Neuronal stem cell (in vitro differentiated cells): ENCODE data around the gene GLRX5.
A peak's percentile ranks its signal among the peaks of the same experiment; 100 is the strongest.
"Not testable (repeated sequence)": the region's sequence is repeated elsewhere in the genome, so short reads cannot be mapped to it uniquely, and the experiment has no call there.

Experiments
- DNase-seq: peaks from one replicate; pipeline ENCODE4 v3.0.0-alpha.2; 2013; ENCODE audit warnings: low spot score
- H2AFZ ChIP-seq: one replicate; pipeline ENCODE4 v1.6.1; 2013; ENCODE audit warnings: mild to moderate bottlenecking, low read length, inconsistent platforms
- H2AK5ac ChIP-seq: 2 replicates; pipeline ENCODE4 v1.6.1; 2013; ENCODE audit warnings: low read depth, mild to moderate bottlenecking, inconsistent platforms, low read length, moderate library complexity, mixed read lengths
- H2BK120ac ChIP-seq: 2 replicates; pipeline ENCODE4 v1.6.1; 2013; ENCODE audit warnings: low read depth, mild to moderate bottlenecking, inconsistent platforms, low read length, moderate library complexity, mixed read lengths
- H2BK12ac ChIP-seq: one replicate; pipeline ENCODE4 v1.6.1; 2013; ENCODE audit warnings: low read length, inconsistent platforms
- H2BK15ac ChIP-seq: 2 replicates; pipeline ENCODE4 v1.6.1; 2013; ENCODE audit warnings: mild to moderate bottlenecking, low read length, inconsistent platforms, mixed read lengths
- H2BK5ac ChIP-seq: one replicate; pipeline ENCODE4 v1.6.1; 2013; ENCODE audit warnings: inconsistent platforms, mild to moderate bottlenecking, low read length, moderate library complexity
- H3K14ac ChIP-seq: one replicate; pipeline ENCODE4 v1.6.1; 2013; ENCODE audit warnings: low read length, inconsistent platforms
- H3K18ac ChIP-seq: 2 replicates; pipeline ENCODE4 v1.6.1; 2013; ENCODE audit warnings: low read length, inconsistent platforms
- H3K23ac ChIP-seq: 2 replicates; pipeline ENCODE4 v1.6.1; 2013; ENCODE audit warnings: low read depth, mild to moderate bottlenecking, mixed read lengths, low read length, inconsistent platforms; ENCODE audit not compliant: poor library complexity
- H3K27ac ChIP-seq: replicated peaks from 3 replicates; pipeline ENCODE4 v1.5.1; 2013; ENCODE audit warnings: low read length, inconsistent platforms
- H3K27me3 ChIP-seq, 3 experiments: 2 replicates each; pipeline ENCODE4 v1.6.1; 2013; ENCODE audit warnings: low read length in 3 of 3, mild to moderate bottlenecking in 2 of 3, inconsistent platforms in 1 of 3, low read depth in 1 of 3, mixed read lengths in 1 of 3, moderate library complexity in 1 of 3; ENCODE audit not compliant: control insufficient read depth in 3 of 3, insufficient read depth in 3 of 3
- H3K36me3 ChIP-seq, 2 donors: replicated peaks in 1 of 2; 2 replicates each; pipeline ENCODE4 v1.6.1; 2013; ENCODE audit warnings: low read length in 2 of 2; ENCODE audit not compliant: control insufficient read depth in 2 of 2, insufficient read depth in 2 of 2
- H3K4ac ChIP-seq: 2 replicates; pipeline ENCODE4 v1.6.1; 2013; ENCODE audit warnings: inconsistent platforms, mild to moderate bottlenecking, low read length, moderate library complexity
- H3K4me1 ChIP-seq, 2 donors: 1 replicate in 1 of 2; 2 replicates in 1 of 2; pipeline ENCODE4 v1.6.1; 2013; ENCODE audit warnings: low read length in 2 of 2, low read depth in 1 of 2; ENCODE audit not compliant: control insufficient read depth in 2 of 2, insufficient read depth in 1 of 2
- H3K4me2 ChIP-seq: one replicate; pipeline ENCODE4 v1.6.1; 2013; ENCODE audit warnings: mild to moderate bottlenecking, low read length, inconsistent platforms; ENCODE audit not compliant: insufficient read depth, poor library complexity, severe bottlenecking
- H3K4me3 ChIP-seq, 2 donors: 2 replicates each; pipeline ENCODE4 v1.5.1; 2013; ENCODE audit warnings: low read length in 2 of 2, mild to moderate bottlenecking in 2 of 2, inconsistent platforms in 1 of 2, moderate library complexity in 1 of 2
- H3K79me1 ChIP-seq: one replicate; pipeline ENCODE4 v1.6.1; 2013; ENCODE audit warnings: low read depth, mild to moderate bottlenecking, inconsistent platforms, low read length, moderate library complexity
- H3K9ac ChIP-seq: one replicate; pipeline ENCODE4 v1.6.1; 2013; ENCODE audit warnings: mild to moderate bottlenecking, low read depth, low read length, inconsistent platforms; ENCODE audit not compliant: poor library complexity
- H3K9me3 ChIP-seq, 2 donors: replicated peaks in 1 of 2; 2 replicates each; pipeline versions ENCODE3 to v1.6.1; 2013; ENCODE audit warnings: low read length in 2 of 2, mild to moderate bottlenecking in 2 of 2, inconsistent platforms in 1 of 2, low read depth in 1 of 2, mixed read lengths in 1 of 2, moderate library complexity in 1 of 2; ENCODE audit not compliant: control insufficient read depth in 2 of 2, insufficient read depth in 1 of 2
- H4K8ac ChIP-seq: one replicate; pipeline ENCODE4 v1.6.1; 2013; ENCODE audit warnings: low read depth, mild to moderate bottlenecking, inconsistent platforms, low read length, moderate library complexity
- H4K91ac ChIP-seq: one replicate; pipeline ENCODE4 v1.6.1; 2013; ENCODE audit warnings: low read length, low read depth, mild to moderate bottlenecking, inconsistent platforms; ENCODE audit not compliant: poor library complexity
- WGBS, 2 donors: extraction: QIAGEN DNeasy Blood & Tissue Kit; methylation state at CpG; one replicate each; pipeline ENCODE4 v1.1.7; 2013; ENCODE audit warnings: missing lambda C conversion rate in 2 of 2, mixed read lengths in 1 of 2; ENCODE audit not compliant: insufficient read length in 2 of 2, insufficient replicate concordance in 1 of 2; ENCODE audit errors: extremely low coverage in 2 of 2; 5-methylcytosine and 5-hydroxymethylcytosine counted together
- small RNA-seq: library from polyadenylated mRNA; stranded (forward); fragments of <200 nt; extraction: miRNeasy Mini kit (QIAGEN cat#:217004); gene quantifications from one replicate; pipeline ENCODE3, GENCODE V24; 2013; ENCODE audit not compliant: insufficient read depth

Gene GLRX5

GRCh38 chr14:95585953-95586620 lies 51.2 kb downstream of the GLRX5 start:
- H2BK5ac ChIP-seq = no peak overlapping the region
- H3K4me2 ChIP-seq = no peak overlapping the region
- no peak overlapping the region for H3K23ac ChIP-seq
- H3K9me3 ChIP-seq = no peaks in the 10 kb centered on the region
- H3K18ac ChIP-seq = no peak overlapping the region
- H4K91ac ChIP-seq = no peak overlapping the region
- H3K4ac ChIP-seq = no peak overlapping the region
- no peak overlapping the region for H2BK12ac ChIP-seq
- WGBS, 2 donors = no CpG with 5 or more reads among the region's 6 CpGs
- no peak overlapping the region for H4K8ac ChIP-seq
- no peak for DNase-seq
- no peak overlapping the region for H2AK5ac ChIP-seq
- no peak overlapping the region for H3K4me3 ChIP-seq
- H3K27ac ChIP-seq = no peak overlapping the region
- no peak overlapping the region for H2BK120ac ChIP-seq
- H3K27me3 ChIP-seq = no peaks in the 10 kb centered on the region
- no peaks in the 10 kb centered on the region for H3K4me1 ChIP-seq
- no peak overlapping the region for H3K9ac ChIP-seq
- H2AFZ ChIP-seq = no peak overlapping the region
- H3K79me1 ChIP-seq = no peaks in the 10 kb centered on the region
- H3K14ac ChIP-seq = no peak overlapping the region
- no peak overlapping the region for H2BK15ac ChIP-seq
- no peaks in the 10 kb centered on the region for H3K36me3 ChIP-seq

GRCh38 chr14:95591182-95591581 lies 56.3 kb downstream of the GLRX5 start:
- not testable (repeated sequence) for H3K36me3 ChIP-seq, H3K23ac ChIP-seq, H2BK5ac ChIP-seq, H3K9me3 ChIP-seq, H3K14ac ChIP-seq, H2BK15ac ChIP-seq, H4K8ac ChIP-seq, H3K9ac ChIP-seq, H3K18ac ChIP-seq, H3K4me2 ChIP-seq, H4K91ac ChIP-seq, H2AK5ac ChIP-seq, H2AFZ ChIP-seq, H3K4ac ChIP-seq, H2BK120ac ChIP-seq, H3K4me3 ChIP-seq, H3K4me1 ChIP-seq, H3K27me3 ChIP-seq, DNase-seq, H3K27ac ChIP-seq, H2BK12ac ChIP-seq, H3K79me1 ChIP-seq
- WGBS, 2 donors = no CpG with 5 or more reads among the region's 3 CpGs

Small RNAs within 50 kb of the gene (small RNA-seq; reads per million reads assigned to genes)
- gene SCARNA13 = 5.1 reads per million, percentile 21 among the genes with 10 or more reads in this experiment
